Heart left ventricle (tissue), 16 donors: Measurements from ENCODE around the gene ZNF543. TPM values are rescaled to one million over a fixed set of nuclear protein-coding genes. Genes with fewer than 3 reads are reported as not detected.
"Not testable (repeated sequence)": the region's sequence is repeated elsewhere in the genome, so short reads cannot be mapped to it uniquely, and the experiment has no call there.

Experiments used
- ATAC-seq, 4 donors: fragments of 200-7000 bp; cut with Tn5 transposase; one replicate each; pipeline ENCODE4 v1.9.1; 2020 to 2022; ENCODE audit warnings: moderate library complexity in 4 of 4, mild to moderate bottlenecking in 3 of 4, moderate number of reproducible peaks in 1 of 4
- DNase-seq, 5 donors: peaks; one replicate each; pipeline ENCODE4 v3.0.0-alpha.2; 2020
- H3K27ac ChIP-seq, 12 donors: fragments of 200-600 bp; sonication (generic) in 4 of 12; one replicate each; pipeline versions ENCODE4 v1.5.0 to v1.8.0; 2016 to 2022; ENCODE audit warnings: mild to moderate bottlenecking in 2 of 12
- H3K27me3 ChIP-seq, 9 donors: fragments of 200-600 bp; sonication (generic) in 2 of 9; one replicate each; pipeline versions ENCODE4 v1.5.1 to v1.8.0; 2016 to 2022; ENCODE audit warnings: mild to moderate bottlenecking in 3 of 9
- H3K36me3 ChIP-seq, 9 donors: fragments of 200-600 bp; sonication (generic) in 2 of 9; one replicate each; pipeline versions ENCODE4 v1.5.0 to v1.8.0; 2018 to 2022; ENCODE audit warnings: mild to moderate bottlenecking in 2 of 9
- H3K4me1 ChIP-seq, 12 donors: fragments of 200-600 bp; sonication (generic) in 4 of 12; one replicate each; pipeline versions ENCODE4 v1.5.0 to v1.8.0; 2016 to 2022; ENCODE audit warnings: mild to moderate bottlenecking in 3 of 12
- H3K4me3 ChIP-seq, 12 donors: fragments of 200-600 bp; sonication (generic) in 4 of 12; one replicate each; pipeline versions ENCODE4 v1.5.0 to v1.8.0; 2017 to 2022; ENCODE audit warnings: mild to moderate bottlenecking in 9 of 12, moderate library complexity in 4 of 12
- H3K9me3 ChIP-seq, 12 donors: fragments of 200-600 bp; sonication (generic) in 4 of 12; one replicate each; pipeline versions ENCODE4 v1.5.0 to v1.8.0; 2016 to 2022; ENCODE audit warnings: mild to moderate bottlenecking in 1 of 12
- CTCF ChIP-seq, 12 donors: fragments of 200-600 bp; sonication (generic) in 4 of 12; IDR thresholded peaks; one replicate each; pipeline versions ENCODE4 v1.5.0 to v1.8.0; 2018 to 2022; ENCODE audit warnings: antibody characterized with exemption in 12 of 12, mild to moderate bottlenecking in 5 of 12
- POLR2A ChIP-seq, 2 donors: fragments of 450-650 bp; IDR thresholded peaks; one replicate each; pipeline ENCODE4 v1.6.1; 2017; ENCODE audit warnings: antibody characterized with exemption in 2 of 2, mild to moderate bottlenecking in 2 of 2, moderate library complexity in 2 of 2
- WGBS, 4 donors: extraction: QIAGEN DNeasy Blood & Tissue Kit in 2 of 4; methylation state at CpG; one replicate each; pipeline versions ENCODE4 v1.1.5 to v1.1.7; 2013 to 2018; 5-methylcytosine and 5-hydroxymethylcytosine counted together
- intact Hi-C, 10 donors: fragments of 100-400 bp; cut with DNase I; formaldehyde crosslinking; loops; one replicate each; pipeline versions ENCODE4 v1.11.1 to v1.14.2; 2022
- polyA plus RNA-seq, 2 donors: library from polyadenylated mRNA; stranded (reverse); fragments of 200-250 nt; gene quantifications; one replicate each; pipeline ENCODE4 v1.2.3, GENCODE V29; 2013
- total RNA-seq, 9 donors: library from RNA; depleted of rRNA in 2 of 9; stranded (reverse); fragments of >200 nt in 2 of 9; fragmentation: NEBNext Ultra II Directional in 3 of 9; extraction: Animal tissue kit (Norgen Biotek cat#: 25700) in 3 of 9; gene quantifications; one replicate each; pipeline versions ENCODE4 v1.1.0 to v1.2.4, GENCODE V29; 2016 to 2023
- donor health status: ischemic (EF 13 %, LVEDD 7.1; RV severe dilation, severe dysfunction).
- donor health status: healthy with polysubstance abuse.
- donor health status: DM: no; HTN: yes; CAD: no.
- donor health status: DM: no; HTN: no; CAD: no.
- donor health status: ischemic (EF 25% LVEDD 6.9; RV normal size, moderate dysfunction).
- donor health status: ischemic (EF 25% LVEDD 5.7; RV mildly dilated, moderate dysfunction).
- donor health status: healthy.
- donor health status: DM: yes; HTN: yes; CAD: no.
- donor health status: ischemic (EF 35%, LVEDD 5.7; RV mildly dilated, moderate dysfunction).
- donor health status: nonischemic (EF 11% LVEDD 7.7; RV severe dilation, severe dysfunction).
- donor health status: DM: yes; HTN: yes; CAD: no.
- donor health status: PGD.
- donor health status: ischemic (EF 29% LVEDD 5.4; RV normal size, mild dysfunction).
- donor health status: nonischemic (EF 23%, LVEDD 6.1; RV moderate dilation, normal function).

Gene ZNF543
- total and polyA plus RNA-seq, 11 donors, result 1.6 to 9.1 (median 6.4) TPM

- TF ChIP-seq CTCF (IDR thresholded peaks at IDR 0.05), result no peak
- no peak for TF ChIP-seq POLR2A (IDR thresholded peaks at IDR 0.05)
- no peak for DNase-seq
- Histone ChIP-seq H3K9me3 (peaks cover 0 to 60% (median 20%) of the 10 kb centered on the region in 12 donors), H3K36me3 (peaks cover 7 to 81% (median 60%) of the 10 kb centered on the region in 9 donors), H3K4me3 (no peak overlapping the region), H3K4me1 (no peaks in the 10 kb centered on the region), H3K27ac (no peak overlapping the region), H3K27me3 (no peaks in the 10 kb centered on the region)
- ATAC-seq, result no peak
- intact Hi-C loops, result no loop called here
- WGBS, 4 donors, result 96 to 99% (median 98%) methylated on average over 6 of the region's 6 CpGs
These were observed 53.9 kb downstream of the ZNF543 start for GRCh38 chr19:57374179-57374578.

GRCh38 chr19:57374647-57375046 lies 54.4 kb downstream of the ZNF543 start:
- ATAC-seq, H3K27me3 ChIP-seq, intact Hi-C loops, H3K4me1 ChIP-seq, H3K4me3 ChIP-seq, H3K27ac ChIP-seq, DNase-seq: not testable (repeated sequence)
- Histone ChIP-seq H3K9me3 (peaks cover 0 to 64% (median 20%) of the 10 kb centered on the region in 12 donors), H3K36me3 (peaks cover 7 to 81% (median 60%) of the 10 kb centered on the region in 9 donors)
- WGBS, 4 donors, result 91 to 99% (median 97%) methylated on average over 2 of the region's 2 CpGs

GRCh38 chr19:57376151-57376550 lies 55.9 kb downstream of the ZNF543 start:
- no peaks in the 10 kb centered on the region for H3K27me3 ChIP-seq
- TF ChIP-seq CTCF (IDR thresholded peaks at IDR 0.05) (no peak), POLR2A (IDR thresholded peaks at IDR 0.05) (no peak)
- intact Hi-C loops, result no loop called here
- H3K9me3 ChIP-seq, result peaks cover 0 to 79% (median 20%) of the 10 kb centered on the region in 12 donors
- no peak for ATAC-seq
- peaks cover 7 to 77% (median 56%) of the 10 kb centered on the region in 9 donors for H3K36me3 ChIP-seq
- no peak overlapping the region for H3K4me3 ChIP-seq
- no peak overlapping the region for H3K27ac ChIP-seq
- H3K4me1 ChIP-seq, result no peaks in the 10 kb centered on the region
- 90 to 98% (median 95%) methylated on average over 6 of the region's 6 CpGs for WGBS, 4 donors
- DNase-seq, result no peak

GRCh38 chr19:57377498-57378146 lies 57.4 kb downstream of the ZNF543 start:
- ATAC-seq, result no peak
- DNase-seq, result no peak
- no peaks in the 10 kb centered on the region for H3K27me3 ChIP-seq
- no peaks in the 10 kb centered on the region for H3K4me1 ChIP-seq
- H3K27ac ChIP-seq, result no peak overlapping the region
- intact Hi-C loops, result no loop called here
- peaks cover 7 to 63% (median 46%) of the 10 kb centered on the region in 9 donors for H3K36me3 ChIP-seq
- no peak overlapping the region for H3K4me3 ChIP-seq
- peaks cover 0 to 81% (median 20%) of the 10 kb centered on the region in 12 donors for H3K9me3 ChIP-seq
- no peak for TF ChIP-seq CTCF (IDR thresholded peaks at IDR 0.05)
- no peak for TF ChIP-seq POLR2A (IDR thresholded peaks at IDR 0.05)
- WGBS, 4 donors, result 92 to 97% (median 95%) methylated on average over 3 of the region's 3 CpGs

Other genes starting within 250 kb of the ZNF543 start
- not detected for gene USP29, start 200.5 kb upstream of the ZNF543 start, total RNA-seq
- not detected for gene USP29, start 200.5 kb upstream of the ZNF543 start, polyA plus RNA-seq
- not detected for gene ZIM3, start 175.3 kb upstream of the ZNF543 start, total RNA-seq
- not detected for gene ZIM3, start 175.3 kb upstream of the ZNF543 start, polyA plus RNA-seq
- gene DUXA, start 153.0 kb upstream of the ZNF543 start, total RNA-seq, result not detected
- gene DUXA, start 153.0 kb upstream of the ZNF543 start, polyA plus RNA-seq, result not detected
- gene ZNF264, start 129.0 kb upstream of the ZNF543 start, total RNA-seq, result 10 to 100 TPM; 13.3 to 30.1 (median 20.3) TPM
- 1 to 10 TPM; 3.4 to 4.9 TPM for gene ZNF264, start 129.0 kb upstream of the ZNF543 start, polyA plus RNA-seq
- gene AURKC, start 89.4 kb upstream of the ZNF543 start, total RNA-seq, result 1 to 10 TPM in 6 of 9 donors, under 1 TPM in 1, not detected in 2; 0.91 to 3.7 (median 1.5) TPM
- 1 to 10 TPM; 1.0 to 1.3 TPM for gene AURKC, start 89.4 kb upstream of the ZNF543 start, polyA plus RNA-seq
- gene ZNF805, start 79.8 kb upstream of the ZNF543 start, total RNA-seq, result 10 to 100 TPM in 7 of 9 donors, 1 to 10 TPM in 2; 7.0 to 15.3 (median 11.4) TPM
- gene ZNF805, start 79.8 kb upstream of the ZNF543 start, polyA plus RNA-seq, result 1 to 10 TPM in 1 of 2 donors, under 1 TPM in 1; 0.80 to 2.4 TPM
- gene ZNF460, start 40.0 kb upstream of the ZNF543 start, total RNA-seq, result 10 to 100 TPM; 20.1 to 47.9 (median 38.0) TPM
- gene ZNF460, start 40.0 kb upstream of the ZNF543 start, polyA plus RNA-seq, result 1 to 10 TPM; 3.6 to 4.6 TPM
- 10 to 100 TPM in 4 of 9 donors, 1 to 10 TPM in 5; 7.0 to 14.5 (median 9.7) TPM for gene ZNF304, start 30.8 kb downstream of the ZNF543 start, total RNA-seq
- 1 to 10 TPM; 2.7 to 6.1 TPM for gene ZNF304, start 30.8 kb downstream of the ZNF543 start, polyA plus RNA-seq
- 10 to 100 TPM in 5 of 9 donors, 1 to 10 TPM in 4; 7.4 to 35.0 (median 12.3) TPM for gene TRAPPC2B, start 43.1 kb downstream of the ZNF543 start, total RNA-seq
- gene TRAPPC2B, start 43.1 kb downstream of the ZNF543 start, polyA plus RNA-seq, result 10 to 100 TPM; 34.4 to 35.6 TPM
- 1 to 10 TPM; 1.9 to 3.7 (median 2.6) TPM for gene ZNF547, start 43.1 kb downstream of the ZNF543 start, total RNA-seq
- gene ZNF547, start 43.1 kb downstream of the ZNF543 start, polyA plus RNA-seq, result 1 to 10 TPM; 1.7 to 2.0 TPM
- gene ZNF548, start 69.4 kb downstream of the ZNF543 start, total RNA-seq, result 10 to 100 TPM; 11.6 to 20.3 (median 15.3) TPM
- gene ZNF548, start 69.4 kb downstream of the ZNF543 start, polyA plus RNA-seq, result 10 to 100 TPM in 1 of 2 donors, 1 to 10 TPM in 1; 5.1 to 12.0 TPM
- 10 to 100 TPM in 2 of 9 donors, 1 to 10 TPM in 7; 3.9 to 13.5 (median 9.0) TPM for gene ZNF17, start 90.7 kb downstream of the ZNF543 start, total RNA-seq
- 1 to 10 TPM; 3.2 to 8.5 TPM for gene ZNF17, start 90.7 kb downstream of the ZNF543 start, polyA plus RNA-seq
- 1 to 10 TPM; 2.0 to 8.2 (median 3.7) TPM for gene ZNF749, start 114.9 kb downstream of the ZNF543 start, total RNA-seq
- 10 to 100 TPM in 1 of 2 donors, 1 to 10 TPM in 1; 1.2 to 17.4 TPM for gene ZNF749, start 114.9 kb downstream of the ZNF543 start, polyA plus RNA-seq
- 1 to 10 TPM; 2.1 to 6.2 (median 3.0) TPM for gene VN1R1, start 136.7 kb downstream of the ZNF543 start, total RNA-seq
- 1 to 10 TPM; 1.6 to 2.2 TPM for gene VN1R1, start 136.7 kb downstream of the ZNF543 start, polyA plus RNA-seq
- gene ZNF772, start 157.1 kb downstream of the ZNF543 start, total RNA-seq, result 10 to 100 TPM; 15.7 to 30.1 (median 24.1) TPM
- gene ZNF772, start 157.1 kb downstream of the ZNF543 start, polyA plus RNA-seq, result 1 to 10 TPM; 4.2 to 9.1 TPM
- gene ZNF419, start 167.3 kb downstream of the ZNF543 start, total RNA-seq, result 10 to 100 TPM in 3 of 9 donors, 1 to 10 TPM in 6; 5.6 to 11.5 (median 7.9) TPM
- gene ZNF419, start 167.3 kb downstream of the ZNF543 start, polyA plus RNA-seq, result 1 to 10 TPM; 6.2 to 7.3 TPM
- gene ZNF773, start 179.5 kb downstream of the ZNF543 start, total RNA-seq, result 1 to 10 TPM; 4.1 to 7.3 (median 4.9) TPM
- 1 to 10 TPM; 4.4 to 5.5 TPM for gene ZNF773, start 179.5 kb downstream of the ZNF543 start, polyA plus RNA-seq
- gene ZNF549, start 206.9 kb downstream of the ZNF543 start, total RNA-seq, result 1 to 10 TPM; 2.5 to 5.2 (median 3.7) TPM
- gene ZNF549, start 206.9 kb downstream of the ZNF543 start, polyA plus RNA-seq, result 1 to 10 TPM; 2.6 to 3.3 TPM
- 10 to 100 TPM in 1 of 9 donors, 1 to 10 TPM in 8; 3.6 to 10.1 (median 7.0) TPM for gene ZNF550, start 239.4 kb downstream of the ZNF543 start, total RNA-seq
- 1 to 10 TPM; 4.2 to 4.8 TPM for gene ZNF550, start 239.4 kb downstream of the ZNF543 start, polyA plus RNA-seq